Measurements from ENCODE around the gene TAF4.
"Not testable (repeated sequence)": the region's sequence is repeated elsewhere in the genome, so short reads cannot be mapped to it uniquely, and the experiment has no call there.

The TAF4 gene

GRCh38 chr20:61976644-61977418 lies 88.8 kb downstream of the TAF4 start:
- no peak for DNase-seq

- no peak for DNase-seq
Measured at GRCh38 chr20:61976263-61976643, 89.4 kb downstream of the TAF4 start.

GRCh38 chr20:61975407-61976129 lies 90.1 kb downstream of the TAF4 start:
- no peak for DNase-seq

GRCh38 chr20:61974357-61974665 lies 91.4 kb downstream of the TAF4 start:
- no peak for DNase-seq

DNA sequence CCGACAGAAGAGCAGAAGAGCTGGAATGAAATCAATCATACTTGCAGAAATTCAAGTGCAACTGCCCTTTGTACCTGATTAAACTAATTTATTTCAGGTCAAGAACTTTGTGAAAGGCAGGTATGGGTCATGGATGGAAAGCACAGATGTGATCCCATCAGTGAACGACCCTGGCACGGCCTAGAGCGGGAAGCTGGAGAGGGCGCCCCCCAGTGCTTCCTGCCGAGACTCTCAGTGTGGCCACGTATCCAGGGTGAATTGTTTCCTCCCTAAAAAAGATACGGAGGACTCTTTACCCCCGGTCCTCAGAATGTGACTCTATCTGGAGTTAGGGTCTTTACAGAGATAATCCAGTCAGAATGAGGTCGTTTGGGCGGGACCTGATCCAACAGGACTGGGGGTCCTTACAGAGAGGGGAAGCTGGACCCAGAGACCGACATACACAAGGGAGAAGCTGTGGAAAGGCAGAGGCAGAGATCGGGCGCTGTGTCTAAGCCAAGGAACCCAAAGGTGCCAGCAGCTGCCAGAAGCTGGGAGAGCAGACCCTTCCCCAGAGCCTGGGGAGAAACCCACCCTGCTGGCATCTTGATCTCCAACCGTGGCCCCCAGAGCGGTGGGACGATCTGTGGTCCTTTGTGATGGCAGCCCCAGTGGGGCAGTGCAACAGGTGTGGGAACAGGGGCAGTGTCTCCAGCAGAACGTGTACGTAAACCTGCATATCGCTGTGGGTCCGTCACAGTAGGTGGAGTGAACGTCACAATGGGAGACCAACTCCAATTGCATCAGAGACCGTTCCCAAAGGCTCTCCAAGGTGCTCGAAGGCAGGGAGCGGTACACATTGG lies 91.9 kb downstream of the TAF4 start:
- no peak for DNase-seq

DNA sequence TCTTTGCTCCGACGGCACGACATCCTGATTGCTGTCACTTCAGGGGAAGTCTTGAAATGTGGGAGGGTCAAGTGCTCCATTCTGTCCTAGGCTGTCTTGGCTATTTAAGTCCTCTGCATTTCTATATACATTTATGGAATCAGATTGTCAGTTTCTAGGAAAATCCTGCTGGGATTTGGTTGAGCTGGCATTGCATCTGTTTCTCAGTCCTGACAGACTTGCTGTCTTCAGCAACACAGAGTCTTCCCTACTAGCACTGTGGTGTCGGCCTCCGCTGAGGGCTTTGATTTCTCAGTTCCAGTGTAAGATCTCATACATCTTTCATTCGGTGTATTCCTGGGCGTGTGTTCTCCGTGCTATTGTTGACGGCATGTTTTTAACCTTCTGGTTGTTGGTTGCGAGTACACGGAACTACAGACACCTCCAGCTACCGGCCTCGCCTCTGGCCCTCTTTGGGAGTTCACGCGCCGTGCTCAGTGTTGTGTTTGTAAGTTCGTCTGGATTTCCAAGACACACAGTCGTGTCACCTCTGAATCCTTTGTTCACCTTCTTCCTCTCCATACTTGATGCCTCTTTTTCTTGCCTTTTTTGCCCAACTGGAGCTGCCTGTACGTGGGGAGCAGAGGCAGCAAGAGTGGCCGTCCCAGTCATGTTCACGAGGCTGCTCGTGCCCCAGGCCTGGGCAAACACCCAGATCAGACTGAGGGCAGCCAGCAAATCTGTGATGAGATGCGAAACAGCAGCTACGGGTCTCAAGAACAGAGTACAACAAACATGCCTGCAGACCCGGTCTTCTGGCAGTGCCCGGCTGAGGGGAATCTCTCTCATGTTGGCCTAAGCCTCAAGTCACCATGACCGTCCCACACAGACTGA lies 92.8 kb downstream of the TAF4 start:
- DNase-seq, result no peak

GRCh38 chr20:61971595-61971994 lies 94.1 kb downstream of the TAF4 start:
- DNase-seq, result not testable (repeated sequence)

- no peak for DNase-seq
Measured at GRCh38 chr20:61970357-61970756, 95.3 kb downstream of the TAF4 start.

DNA sequence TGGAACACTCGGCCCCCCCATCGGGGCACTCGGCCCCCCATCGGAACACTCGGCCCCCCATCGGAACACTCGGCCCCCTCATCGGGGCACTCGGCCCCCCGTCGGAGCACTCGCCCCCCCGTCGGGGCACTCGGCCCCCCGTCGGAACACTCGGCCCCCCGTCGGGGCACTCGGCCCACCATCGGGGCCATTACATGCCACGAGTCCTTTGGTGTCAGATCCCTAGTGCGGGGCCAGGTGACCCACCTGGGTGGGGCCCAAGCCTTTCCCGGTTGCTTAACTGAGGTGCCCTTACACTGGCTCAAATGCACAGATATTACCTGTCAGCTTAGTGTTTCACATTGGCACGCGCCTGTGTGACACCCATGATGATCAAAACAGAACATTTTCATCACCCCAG lies 95.9 kb downstream of the TAF4 start:
- DNase-seq, result no peak

DNA sequence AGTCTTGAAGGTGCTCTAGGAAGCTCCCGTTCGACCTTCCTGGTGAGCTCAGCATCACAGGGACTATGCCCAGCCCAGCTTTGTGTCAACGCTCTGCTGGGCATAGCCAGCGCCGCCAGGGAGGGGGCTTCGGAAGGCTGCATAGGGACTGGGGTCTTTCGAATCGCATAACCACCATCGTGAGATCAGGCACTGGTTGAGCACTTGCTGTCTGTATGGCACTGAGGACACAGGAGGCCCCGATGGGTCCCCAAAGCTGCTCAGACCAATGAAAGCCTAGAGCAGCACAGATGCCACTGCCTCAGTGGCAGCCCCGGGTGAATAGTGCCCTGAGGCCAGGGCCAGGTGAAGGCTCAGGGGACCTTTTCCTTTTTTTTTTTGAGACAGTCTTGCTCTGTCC lies 96.7 kb downstream of the TAF4 start:
- DNase-seq, result no peak

DNA sequence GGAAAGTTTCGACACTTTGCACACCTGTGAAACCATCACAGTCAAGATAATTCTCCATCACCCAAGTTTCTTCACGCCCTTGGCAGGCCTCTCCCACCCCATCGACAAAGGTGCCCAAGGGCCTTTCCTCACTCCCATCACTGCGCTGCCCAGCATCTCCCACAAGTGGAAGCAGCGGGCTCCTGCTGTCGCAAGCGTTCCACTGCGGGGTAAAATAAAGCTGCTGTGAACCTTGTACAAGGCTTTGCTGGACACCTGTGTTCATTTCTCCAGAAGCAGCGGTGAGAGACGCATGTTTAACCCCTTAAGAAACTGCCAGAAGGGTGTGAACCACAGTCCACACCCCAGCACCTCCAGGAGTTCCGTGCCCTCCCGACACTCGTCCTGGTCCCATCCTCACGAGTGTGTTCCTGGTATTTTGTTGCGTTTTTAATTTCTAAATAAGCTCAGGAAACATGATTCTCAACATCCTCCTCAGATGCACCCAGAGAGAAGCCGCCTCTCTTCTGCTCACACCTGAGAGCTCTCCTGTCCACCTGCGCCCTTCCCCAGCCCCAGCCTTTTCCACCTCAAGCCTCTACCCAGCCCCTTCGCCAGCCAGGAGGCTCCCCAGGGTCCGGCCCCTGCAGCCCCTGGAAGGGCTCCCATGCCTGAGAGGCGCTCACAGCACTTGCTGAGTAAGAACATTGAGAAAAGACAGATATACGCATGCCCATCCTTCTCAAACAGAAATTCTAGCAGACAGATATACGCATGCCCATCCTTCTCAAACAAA lies 97.5 kb downstream of the TAF4 start:
- DNase-seq, result no peak

- DNase-seq, result no peak
Measured at GRCh38 chr20:61967300-61967699, 98.4 kb downstream of the TAF4 start.

GRCh38 chr20:61966492-61967244 lies 99.0 kb downstream of the TAF4 start:
- no peak for DNase-seq

- no peak for DNase-seq
Measured at GRCh38 chr20:61965606-61966491, 99.8 kb downstream of the TAF4 start.

- no peak for DNase-seq
Measured at GRCh38 chr20:61964675-61965605, 100.7 kb downstream of the TAF4 start.

DNA sequence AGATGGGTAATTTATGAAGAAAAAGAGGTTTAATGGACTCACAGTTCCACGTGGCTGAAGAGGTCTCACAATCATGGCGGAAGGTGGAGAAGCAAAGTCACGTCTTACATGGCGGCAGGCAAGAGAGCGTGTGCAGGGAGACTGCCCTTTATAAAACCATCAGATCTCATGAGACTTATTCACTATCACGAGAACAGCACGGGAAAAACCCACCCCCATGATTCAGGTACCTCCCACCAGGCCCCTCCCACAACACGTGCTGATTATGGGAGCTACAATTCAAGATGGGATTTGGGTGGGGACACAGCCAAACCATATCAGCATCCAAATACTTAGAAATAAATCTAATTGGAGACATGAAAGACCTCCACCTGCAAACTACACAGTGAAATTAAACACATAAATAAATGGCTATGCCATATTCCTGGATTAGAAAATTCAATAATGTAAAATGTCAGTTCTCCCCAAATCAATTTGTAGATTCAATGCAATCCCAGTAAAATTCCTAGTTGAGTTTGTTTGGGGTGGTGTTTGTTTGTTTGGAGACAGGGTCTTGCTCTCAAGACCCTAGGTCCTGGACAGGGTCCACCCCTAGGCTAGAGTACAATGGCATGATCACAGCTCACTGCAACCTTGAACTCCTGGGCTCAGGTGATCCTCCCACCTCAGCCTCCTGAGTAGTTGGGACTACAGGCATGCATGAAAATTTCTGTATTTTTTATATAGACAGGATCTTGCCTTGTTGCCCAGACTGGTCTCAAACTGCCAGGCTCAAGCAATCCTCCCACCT lies 101.6 kb downstream of the TAF4 start:
- no peak for DNase-seq

- DNase-seq, result no peak
Measured at GRCh38 chr20:61963149-61963548, 102.5 kb downstream of the TAF4 start.

GRCh38 chr20:61960836-61961235 lies 104.8 kb downstream of the TAF4 start:
- no peak for DNase-seq

All from NCI-H2227 treated with DMSO at 0.1 percent for 48 hours (cell line).